HepG2 (cell line): ENCODE data around the gene AP4E1.

ENCODE experiments used
- CEBPG ChIP-seq: IDR thresholded peaks from 2 replicates; pipeline ENCODE4 v1.6.1; 2016
- CTCF ChIP-seq: sonication (generic); formaldehyde crosslinking; IDR thresholded peaks from 2 replicates; pipeline ENCODE4 v1.5.0; 2020; ENCODE audit warnings: mild to moderate bottlenecking, missing genetic modification reagents, moderate library complexity
- FOXK2 ChIP-seq: fragments of 450-650 bp; IDR thresholded peaks from 2 replicates; pipeline ENCODE4 v1.6.1; 2016
- NCOA1 ChIP-seq: sonication (generic); formaldehyde crosslinking; IDR thresholded peaks from 2 replicates; pipeline ENCODE4 v1.9.0; 2021; ENCODE audit warnings: missing genetic modification reagents
- NCOR1 ChIP-seq: fragments of 200-600 bp; sonication (generic); IDR thresholded peaks from 2 replicates; pipeline ENCODE4 v1.7.0; 2017; ENCODE audit warnings: antibody characterized with exemption, low read length, borderline replicate concordance
- POLR2A ChIP-seq, 2 experiments: IDR thresholded peaks; 2 replicates each; pipeline ENCODE4 v1.6.1; 2011; ENCODE audit warnings: low read depth in 2 of 2, low read length in 2 of 2, mild to moderate bottlenecking in 1 of 2, moderate library complexity in 1 of 2; ENCODE audit not compliant: insufficient read depth in 1 of 2
- RORA ChIP-seq: sonication (generic); formaldehyde crosslinking; IDR thresholded peaks from 2 replicates; pipeline ENCODE4 v1.5.0; 2020; ENCODE audit warnings: mild to moderate bottlenecking, missing genetic modification reagents, moderate library complexity
- SAFB2 ChIP-seq: sonication (generic); formaldehyde crosslinking; IDR thresholded peaks from 2 replicates; pipeline ENCODE4 v1.5.1; 2020; ENCODE audit warnings: missing genetic modification reagents, low read depth, mild to moderate bottlenecking, borderline replicate concordance
- ZKSCAN1 ChIP-seq: fragments of 150-350 bp; IDR thresholded peaks from 2 replicates; pipeline ENCODE4 v1.6.1; 2014; ENCODE audit warnings: low read length
- ZNF30 ChIP-seq: sonication (generic); formaldehyde crosslinking; IDR thresholded peaks from 2 replicates; pipeline ENCODE4 v1.5.0; 2020; ENCODE audit warnings: mild to moderate bottlenecking, missing genetic modification reagents
- ZNF550 ChIP-seq: sonication (generic); formaldehyde crosslinking; IDR thresholded peaks from 2 replicates; pipeline ENCODE4 v1.4.0; 2020; ENCODE audit warnings: mild to moderate bottlenecking, missing genetic modification reagents, borderline replicate concordance

GRCh38 chr15:50968353-50968752, 59.9 kb downstream of the AP4E1 start:
- no peak for TF ChIP-seq RORA (CRISPR knock-in tag)
- TF ChIP-seq POLR2A (IDR thresholded peaks at IDR 0.05; ENCODE audit: insufficient read depth in 1 of 2, low read depth in 2 of 2, low read length in 2 of 2), result no peak
- TF ChIP-seq ZNF550, result no peak
- no peak for TF ChIP-seq NCOA1
- TF ChIP-seq CTCF (CRISPR knock-in tag), result no peak
- TF ChIP-seq CEBPG (CRISPR knock-in tag), result no peak
- no peak for TF ChIP-seq ZKSCAN1
- no peak for TF ChIP-seq NCOR1
- TF ChIP-seq ZNF30 (CRISPR knock-in tag), result no peak
- TF ChIP-seq SAFB2 (CRISPR knock-in tag), result no peak
- no peak for TF ChIP-seq FOXK2
